Ovary (tissue), 3 donors: Measurements from ENCODE around the gene TNFRSF18.

Experiments
- EP300 ChIP-seq: sonication (generic); formaldehyde crosslinking; IDR thresholded peaks from one replicate; pipeline ENCODE4 v1.6.1; 2017; ENCODE audit warnings: antibody characterized with exemption
- POLR2A ChIP-seq: fragments of 450-650 bp; IDR thresholded peaks from one replicate; pipeline ENCODE4 v1.6.1; 2017; ENCODE audit warnings: antibody characterized with exemption, mild to moderate bottlenecking, moderate library complexity
- TF ChIP-seq, protein P1 (sequence below), 3 donors: fragments of 450-650 bp in 2 of 3; fragments of 200-600 bp in 1 of 3; IDR thresholded peaks; one replicate each; pipeline versions ENCODE4 v1.5.1 to v1.8.0; 2016 to 2022; ENCODE audit warnings: antibody characterized with exemption in 3 of 3, mild to moderate bottlenecking in 1 of 3
- donor health status: DM: no; HTN: no; CAD: no.

- TF ChIP-seq, protein P1, sequence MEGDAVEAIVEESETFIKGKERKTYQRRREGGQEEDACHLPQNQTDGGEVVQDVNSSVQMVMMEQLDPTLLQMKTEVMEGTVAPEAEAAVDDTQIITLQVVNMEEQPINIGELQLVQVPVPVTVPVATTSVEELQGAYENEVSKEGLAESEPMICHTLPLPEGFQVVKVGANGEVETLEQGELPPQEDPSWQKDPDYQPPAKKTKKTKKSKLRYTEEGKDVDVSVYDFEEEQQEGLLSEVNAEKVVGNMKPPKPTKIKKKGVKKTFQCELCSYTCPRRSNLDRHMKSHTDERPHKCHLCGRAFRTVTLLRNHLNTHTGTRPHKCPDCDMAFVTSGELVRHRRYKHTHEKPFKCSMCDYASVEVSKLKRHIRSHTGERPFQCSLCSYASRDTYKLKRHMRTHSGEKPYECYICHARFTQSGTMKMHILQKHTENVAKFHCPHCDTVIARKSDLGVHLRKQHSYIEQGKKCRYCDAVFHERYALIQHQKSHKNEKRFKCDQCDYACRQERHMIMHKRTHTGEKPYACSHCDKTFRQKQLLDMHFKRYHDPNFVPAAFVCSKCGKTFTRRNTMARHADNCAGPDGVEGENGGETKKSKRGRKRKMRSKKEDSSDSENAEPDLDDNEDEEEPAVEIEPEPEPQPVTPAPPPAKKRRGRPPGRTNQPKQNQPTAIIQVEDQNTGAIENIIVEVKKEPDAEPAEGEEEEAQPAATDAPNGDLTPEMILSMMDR (IDR thresholded peaks at IDR 0.05) = no peak
- TF ChIP-seq EP300 (no peak), POLR2A (no peak)
Observed at GRCh38 chr1:1155258-1155657, 51.1 kb downstream of the TNFRSF18 start.
